SK-N-SH treated with all-trans-retinoic acid at 6 μM for 48 hours (cell line): ENCODE measurements around the gene CACNA1I.

Source experiments
- ATAC-seq: fragments of 200-7000 bp; cut with Tn5 transposase; 3 replicates; pipeline ENCODE4 v1.9.1; 2020; ENCODE audit warnings: mild to moderate bottlenecking, moderate library complexity
- ARNTL ChIP-seq: fragments of 450-650 bp; formaldehyde crosslinking; IDR thresholded peaks from 2 replicates; pipeline ENCODE4 v1.5.0; 2020; ENCODE audit warnings: low read depth, mild to moderate bottlenecking, moderate library complexity, borderline replicate concordance
- BACH2 ChIP-seq: fragments of 250-450 bp; sonication (Bioruptor Pico); IDR thresholded peaks from 2 replicates; pipeline ENCODE4 v1.9.0; 2021; ENCODE audit warnings: mild to moderate bottlenecking, borderline replicate concordance
- CSDC2 ChIP-seq: fragments of 250-450 bp; sonication (Bioruptor Pico); IDR thresholded peaks from 2 replicates; pipeline ENCODE4 v1.5.0; 2020; ENCODE audit warnings: mild to moderate bottlenecking, moderate library complexity
- ESRRG ChIP-seq: fragments of 250-450 bp; sonication (Bioruptor Pico); IDR thresholded peaks from 2 replicates; pipeline ENCODE4 v1.6.1; 2021; ENCODE audit warnings: mild to moderate bottlenecking
- GLIS3 ChIP-seq: fragments of 250-450 bp; sonication (Bioruptor Pico); IDR thresholded peaks from 2 replicates; pipeline ENCODE4 v1.5.0; 2020; ENCODE audit warnings: mild to moderate bottlenecking, moderate library complexity
- ISL1 ChIP-seq: fragments of 250-450 bp; sonication (Bioruptor Pico); IDR thresholded peaks from 2 replicates; pipeline ENCODE4 v2.1.2; 2022; ENCODE audit warnings: mild to moderate bottlenecking, moderate library complexity
- PPARA ChIP-seq: fragments of 250-450 bp; sonication (Bioruptor Pico); IDR thresholded peaks from 2 replicates; pipeline ENCODE4 v1.5.0; 2020; ENCODE audit warnings: mild to moderate bottlenecking, borderline replicate concordance
- RARB ChIP-seq: fragments of 250-450 bp; sonication (Bioruptor Pico); IDR thresholded peaks from 2 replicates; pipeline ENCODE4 v1.8.0; 2021; ENCODE audit warnings: mild to moderate bottlenecking, moderate library complexity
- TCF4 ChIP-seq: fragments of 250-450 bp; sonication (Bioruptor Pico); IDR thresholded peaks from 2 replicates; pipeline ENCODE4 v1.8.0; 2021; ENCODE audit warnings: mild to moderate bottlenecking, moderate library complexity, borderline replicate concordance
- TOX ChIP-seq: fragments of 250-450 bp; sonication (Bioruptor Pico); IDR thresholded peaks from 2 replicates; pipeline ENCODE4 v1.8.0; 2021; ENCODE audit warnings: mild to moderate bottlenecking, moderate library complexity, borderline replicate concordance
- ZC3H10 ChIP-seq: fragments of 250-450 bp; sonication (Bioruptor Pico); IDR thresholded peaks from 2 replicates; pipeline ENCODE4 v1.5.1; 2021; ENCODE audit warnings: mild to moderate bottlenecking, moderate library complexity
- ZNF70 ChIP-seq: fragments of 450-650 bp; formaldehyde crosslinking; IDR thresholded peaks from 2 replicates; pipeline ENCODE4 v1.5.0; 2020; ENCODE audit warnings: mild to moderate bottlenecking, moderate library complexity
- TF ChIP-seq, protein P1 (sequence below): fragments of 250-450 bp; sonication (Bioruptor Pico); IDR thresholded peaks from 2 replicates; pipeline ENCODE4 v1.5.0; 2020; ENCODE audit warnings: mild to moderate bottlenecking, moderate library complexity
- TF ChIP-seq, protein P2 (sequence below): fragments of 250-450 bp; sonication (Bioruptor Pico); IDR thresholded peaks from 2 replicates; pipeline ENCODE4 v1.5.1; 2020; ENCODE audit warnings: low read depth, mild to moderate bottlenecking, moderate library complexity
- TF ChIP-seq, protein P3 (sequence below): fragments of 250-450 bp; sonication (Bioruptor Pico); IDR thresholded peaks from 2 replicates; pipeline ENCODE4 v1.8.0; 2020; ENCODE audit warnings: mild to moderate bottlenecking, moderate library complexity, borderline replicate concordance
- TF ChIP-seq, protein P4 (sequence below): fragments of 250-450 bp; sonication (Bioruptor Pico); IDR thresholded peaks from 2 replicates; pipeline ENCODE4 v1.5.1; 2021; ENCODE audit warnings: mild to moderate bottlenecking, moderate library complexity
- TF ChIP-seq, protein P5 (sequence below): fragments of 250-450 bp; sonication (Bioruptor Pico); IDR thresholded peaks from 2 replicates; pipeline ENCODE4 v1.8.0; 2021; ENCODE audit warnings: low read depth, mild to moderate bottlenecking, moderate library complexity, borderline replicate concordance

Gene CACNA1I

DNA sequence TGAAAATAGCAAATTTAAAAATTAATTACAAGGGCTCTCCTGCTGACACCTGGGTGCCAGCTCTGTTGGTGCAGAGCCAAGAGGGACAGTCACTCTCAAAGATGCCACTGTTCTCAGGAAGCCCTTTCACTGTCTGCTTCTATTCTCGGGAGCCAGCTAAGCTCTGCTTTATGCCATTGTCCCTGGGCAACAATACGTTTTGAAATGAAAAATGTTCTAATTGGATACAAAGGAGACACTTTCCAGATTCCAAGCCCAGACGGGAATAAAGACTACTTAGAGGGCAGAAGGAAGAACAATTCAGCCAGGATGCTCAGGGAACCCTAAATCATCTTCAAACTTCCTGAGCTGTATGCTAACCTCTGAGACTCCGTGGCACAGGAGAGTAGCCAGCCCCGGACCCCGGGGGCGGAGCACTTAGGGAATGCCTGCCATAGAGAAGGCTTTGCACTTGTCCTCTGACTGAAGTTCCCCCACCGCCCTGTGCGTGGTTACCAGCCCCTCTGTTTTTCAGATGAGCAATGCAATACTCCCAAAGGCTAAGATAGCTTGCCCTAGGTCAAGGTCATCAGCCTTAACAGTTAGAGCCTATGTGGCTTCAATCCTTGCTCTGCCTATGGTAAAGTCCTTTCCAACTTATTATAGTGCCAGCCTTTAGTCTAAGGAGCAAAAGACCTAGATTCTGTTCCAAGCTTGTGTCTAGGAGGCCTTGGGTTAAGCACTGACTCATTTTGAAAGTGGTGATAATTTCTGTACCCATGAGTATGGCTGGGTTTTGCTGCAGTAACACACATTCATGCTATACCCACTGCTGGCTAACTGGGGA is 150.9 kb downstream of the CACNA1I start:
- no peak for ATAC-seq
- no peak for TF ChIP-seq CSDC2 (CRISPR knock-in tag)
- no peak for TF ChIP-seq ARNTL (CRISPR knock-in tag)
- no peak for TF ChIP-seq ESRRG (CRISPR knock-in tag)
- TF ChIP-seq ISL1 (CRISPR knock-in tag): no peak
- TF ChIP-seq, protein P1, sequence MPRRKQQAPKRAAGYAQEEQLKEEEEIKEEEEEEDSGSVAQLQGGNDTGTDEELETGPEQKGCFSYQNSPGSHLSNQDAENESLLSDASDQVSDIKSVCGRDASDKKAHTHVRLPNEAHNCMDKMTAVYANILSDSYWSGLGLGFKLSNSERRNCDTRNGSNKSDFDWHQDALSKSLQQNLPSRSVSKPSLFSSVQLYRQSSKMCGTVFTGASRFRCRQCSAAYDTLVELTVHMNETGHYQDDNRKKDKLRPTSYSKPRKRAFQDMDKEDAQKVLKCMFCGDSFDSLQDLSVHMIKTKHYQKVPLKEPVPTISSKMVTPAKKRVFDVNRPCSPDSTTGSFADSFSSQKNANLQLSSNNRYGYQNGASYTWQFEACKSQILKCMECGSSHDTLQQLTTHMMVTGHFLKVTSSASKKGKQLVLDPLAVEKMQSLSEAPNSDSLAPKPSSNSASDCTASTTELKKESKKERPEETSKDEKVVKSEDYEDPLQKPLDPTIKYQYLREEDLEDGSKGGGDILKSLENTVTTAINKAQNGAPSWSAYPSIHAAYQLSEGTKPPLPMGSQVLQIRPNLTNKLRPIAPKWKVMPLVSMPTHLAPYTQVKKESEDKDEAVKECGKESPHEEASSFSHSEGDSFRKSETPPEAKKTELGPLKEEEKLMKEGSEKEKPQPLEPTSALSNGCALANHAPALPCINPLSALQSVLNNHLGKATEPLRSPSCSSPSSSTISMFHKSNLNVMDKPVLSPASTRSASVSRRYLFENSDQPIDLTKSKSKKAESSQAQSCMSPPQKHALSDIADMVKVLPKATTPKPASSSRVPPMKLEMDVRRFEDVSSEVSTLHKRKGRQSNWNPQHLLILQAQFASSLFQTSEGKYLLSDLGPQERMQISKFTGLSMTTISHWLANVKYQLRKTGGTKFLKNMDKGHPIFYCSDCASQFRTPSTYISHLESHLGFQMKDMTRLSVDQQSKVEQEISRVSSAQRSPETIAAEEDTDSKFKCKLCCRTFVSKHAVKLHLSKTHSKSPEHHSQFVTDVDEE (CRISPR knock-in tag): no peak
- TF ChIP-seq PPARA (CRISPR knock-in tag): no peak

DNA sequence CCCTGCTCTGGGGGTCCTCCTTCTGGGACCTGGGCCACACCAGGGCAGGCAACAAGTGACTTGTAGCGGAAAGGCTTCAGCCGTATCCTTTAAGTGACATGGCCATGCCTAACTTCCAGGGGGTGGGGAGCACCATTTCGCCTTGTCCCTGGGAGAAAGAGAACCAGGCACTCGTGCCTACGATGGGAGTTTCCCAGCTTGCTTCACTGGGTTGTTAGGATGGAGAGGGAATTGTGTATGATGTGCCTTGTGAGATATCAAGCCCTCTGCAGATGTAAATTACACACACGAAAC is 151.4 kb downstream of the CACNA1I start:
- TF ChIP-seq, protein P2, sequence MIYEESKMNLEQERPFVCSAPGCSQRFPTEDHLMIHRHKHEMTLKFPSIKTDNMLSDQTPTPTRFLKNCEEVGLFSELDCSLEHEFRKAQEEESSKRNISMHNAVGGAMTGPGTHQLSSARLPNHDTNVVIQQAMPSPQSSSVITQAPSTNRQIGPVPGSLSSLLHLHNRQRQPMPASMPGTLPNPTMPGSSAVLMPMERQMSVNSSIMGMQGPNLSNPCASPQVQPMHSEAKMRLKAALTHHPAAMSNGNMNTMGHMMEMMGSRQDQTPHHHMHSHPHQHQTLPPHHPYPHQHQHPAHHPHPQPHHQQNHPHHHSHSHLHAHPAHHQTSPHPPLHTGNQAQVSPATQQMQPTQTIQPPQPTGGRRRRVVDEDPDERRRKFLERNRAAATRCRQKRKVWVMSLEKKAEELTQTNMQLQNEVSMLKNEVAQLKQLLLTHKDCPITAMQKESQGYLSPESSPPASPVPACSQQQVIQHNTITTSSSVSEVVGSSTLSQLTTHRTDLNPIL (CRISPR knock-in tag): no peak
- no peak for TF ChIP-seq ZNF70
- ATAC-seq: no peak

DNA sequence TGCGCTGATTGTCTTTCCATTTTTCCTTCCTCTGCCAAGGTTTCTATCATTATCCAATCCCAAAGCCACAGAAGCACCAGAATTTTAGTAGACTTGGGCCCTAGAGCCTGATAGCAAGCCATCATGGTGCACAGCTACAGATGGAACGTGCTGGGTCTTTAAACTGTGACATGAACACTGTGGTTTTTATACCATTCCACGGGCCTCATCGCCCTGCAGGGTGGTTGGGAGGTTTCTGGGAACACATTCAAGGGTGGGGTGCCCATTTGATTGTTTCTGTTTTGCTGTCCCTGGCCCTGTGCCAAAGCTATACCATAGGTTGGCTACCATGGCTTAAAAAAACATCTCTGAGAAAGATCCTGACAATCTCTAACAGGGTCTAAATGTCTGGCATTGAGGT is 151.9 kb downstream of the CACNA1I start:
- ATAC-seq: no peak
- TF ChIP-seq PPARA (CRISPR knock-in tag) (no peak), TCF4 (CRISPR knock-in tag) (no peak)

DNA sequence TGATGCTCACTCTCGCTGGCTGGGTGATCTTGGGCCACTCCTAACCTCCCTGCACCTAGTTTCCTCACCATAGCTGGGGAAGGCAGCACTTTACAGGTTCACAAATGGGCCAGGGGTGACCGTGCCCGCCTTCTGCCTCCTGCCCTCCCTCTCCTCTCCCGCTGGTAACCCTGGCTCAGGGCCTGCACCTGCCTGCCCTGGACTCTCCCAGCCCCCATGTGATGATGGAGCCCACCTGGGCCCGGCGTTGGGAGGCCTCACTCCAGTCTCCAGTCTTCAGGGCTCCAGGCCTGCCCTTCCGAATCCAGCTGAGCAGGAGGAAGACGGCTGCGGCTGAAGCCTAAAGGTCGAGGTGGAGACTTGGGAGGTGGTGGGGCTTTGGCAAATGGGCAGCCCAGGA is 152.9 kb downstream of the CACNA1I start:
- no peak for ATAC-seq
- TF ChIP-seq, protein P3, sequence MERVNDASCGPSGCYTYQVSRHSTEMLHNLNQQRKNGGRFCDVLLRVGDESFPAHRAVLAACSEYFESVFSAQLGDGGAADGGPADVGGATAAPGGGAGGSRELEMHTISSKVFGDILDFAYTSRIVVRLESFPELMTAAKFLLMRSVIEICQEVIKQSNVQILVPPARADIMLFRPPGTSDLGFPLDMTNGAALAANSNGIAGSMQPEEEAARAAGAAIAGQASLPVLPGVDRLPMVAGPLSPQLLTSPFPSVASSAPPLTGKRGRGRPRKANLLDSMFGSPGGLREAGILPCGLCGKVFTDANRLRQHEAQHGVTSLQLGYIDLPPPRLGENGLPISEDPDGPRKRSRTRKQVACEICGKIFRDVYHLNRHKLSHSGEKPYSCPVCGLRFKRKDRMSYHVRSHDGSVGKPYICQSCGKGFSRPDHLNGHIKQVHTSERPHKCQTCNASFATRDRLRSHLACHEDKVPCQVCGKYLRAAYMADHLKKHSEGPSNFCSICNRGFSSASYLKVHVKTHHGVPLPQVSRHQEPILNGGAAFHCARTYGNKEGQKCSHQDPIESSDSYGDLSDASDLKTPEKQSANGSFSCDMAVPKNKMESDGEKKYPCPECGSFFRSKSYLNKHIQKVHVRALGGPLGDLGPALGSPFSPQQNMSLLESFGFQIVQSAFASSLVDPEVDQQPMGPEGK (CRISPR knock-in tag): no peak
- TF ChIP-seq ESRRG (CRISPR knock-in tag) (no peak), ZC3H10 (CRISPR knock-in tag) (no peak), PPARA (CRISPR knock-in tag) (no peak), RARB (CRISPR knock-in tag) (no peak), TCF4 (CRISPR knock-in tag) (no peak), GLIS3 (CRISPR knock-in tag) (no peak), TOX (CRISPR knock-in tag) (no peak), ZNF70 (no peak), CSDC2 (CRISPR knock-in tag) (no peak), BACH2 (CRISPR knock-in tag) (no peak)
- TF ChIP-seq, protein P2 (CRISPR knock-in tag): no peak
- TF ChIP-seq, protein P4, sequence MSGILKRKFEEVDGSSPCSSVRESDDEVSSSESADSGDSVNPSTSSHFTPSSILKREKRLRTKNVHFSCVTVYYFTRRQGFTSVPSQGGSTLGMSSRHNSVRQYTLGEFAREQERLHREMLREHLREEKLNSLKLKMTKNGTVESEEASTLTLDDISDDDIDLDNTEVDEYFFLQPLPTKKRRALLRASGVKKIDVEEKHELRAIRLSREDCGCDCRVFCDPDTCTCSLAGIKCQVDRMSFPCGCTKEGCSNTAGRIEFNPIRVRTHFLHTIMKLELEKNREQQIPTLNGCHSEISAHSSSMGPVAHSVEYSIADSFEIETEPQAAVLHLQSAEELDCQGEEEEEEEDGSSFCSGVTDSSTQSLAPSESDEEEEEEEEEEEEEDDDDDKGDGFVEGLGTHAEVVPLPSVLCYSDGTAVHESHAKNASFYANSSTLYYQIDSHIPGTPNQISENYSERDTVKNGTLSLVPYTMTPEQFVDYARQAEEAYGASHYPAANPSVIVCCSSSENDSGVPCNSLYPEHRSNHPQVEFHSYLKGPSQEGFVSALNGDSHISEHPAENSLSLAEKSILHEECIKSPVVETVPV (CRISPR knock-in tag): no peak
- TF ChIP-seq, protein P5, sequence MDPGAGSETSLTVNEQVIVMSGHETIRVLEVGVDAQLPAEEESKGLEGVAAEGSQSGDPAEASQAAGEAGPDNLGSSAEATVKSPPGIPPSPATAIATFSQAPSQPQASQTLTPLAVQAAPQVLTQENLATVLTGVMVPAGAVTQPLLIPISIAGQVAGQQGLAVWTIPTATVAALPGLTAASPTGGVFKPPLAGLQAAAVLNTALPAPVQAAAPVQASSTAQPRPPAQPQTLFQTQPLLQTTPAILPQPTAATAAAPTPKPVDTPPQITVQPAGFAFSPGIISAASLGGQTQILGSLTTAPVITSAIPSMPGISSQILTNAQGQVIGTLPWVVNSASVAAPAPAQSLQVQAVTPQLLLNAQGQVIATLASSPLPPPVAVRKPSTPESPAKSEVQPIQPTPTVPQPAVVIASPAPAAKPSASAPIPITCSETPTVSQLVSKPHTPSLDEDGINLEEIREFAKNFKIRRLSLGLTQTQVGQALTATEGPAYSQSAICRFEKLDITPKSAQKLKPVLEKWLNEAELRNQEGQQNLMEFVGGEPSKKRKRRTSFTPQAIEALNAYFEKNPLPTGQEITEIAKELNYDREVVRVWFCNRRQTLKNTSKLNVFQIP (CRISPR knock-in tag): no peak
